Measurements from ENCODE around the gene MDH1. TPM values are rescaled to one million over a fixed set of nuclear protein-coding genes. Genes with fewer than 3 reads are reported as not detected.
A peak's percentile ranks its signal among the peaks of the same experiment; 100 is the strongest.

The MDH1 gene
- total and polyA plus RNA-seq, 9 of the 15 experiments (the other 6 are each of a cell fraction or from before 2014, with no cell fraction given): 191 to 1,225 (median 284) TPM

DNA sequence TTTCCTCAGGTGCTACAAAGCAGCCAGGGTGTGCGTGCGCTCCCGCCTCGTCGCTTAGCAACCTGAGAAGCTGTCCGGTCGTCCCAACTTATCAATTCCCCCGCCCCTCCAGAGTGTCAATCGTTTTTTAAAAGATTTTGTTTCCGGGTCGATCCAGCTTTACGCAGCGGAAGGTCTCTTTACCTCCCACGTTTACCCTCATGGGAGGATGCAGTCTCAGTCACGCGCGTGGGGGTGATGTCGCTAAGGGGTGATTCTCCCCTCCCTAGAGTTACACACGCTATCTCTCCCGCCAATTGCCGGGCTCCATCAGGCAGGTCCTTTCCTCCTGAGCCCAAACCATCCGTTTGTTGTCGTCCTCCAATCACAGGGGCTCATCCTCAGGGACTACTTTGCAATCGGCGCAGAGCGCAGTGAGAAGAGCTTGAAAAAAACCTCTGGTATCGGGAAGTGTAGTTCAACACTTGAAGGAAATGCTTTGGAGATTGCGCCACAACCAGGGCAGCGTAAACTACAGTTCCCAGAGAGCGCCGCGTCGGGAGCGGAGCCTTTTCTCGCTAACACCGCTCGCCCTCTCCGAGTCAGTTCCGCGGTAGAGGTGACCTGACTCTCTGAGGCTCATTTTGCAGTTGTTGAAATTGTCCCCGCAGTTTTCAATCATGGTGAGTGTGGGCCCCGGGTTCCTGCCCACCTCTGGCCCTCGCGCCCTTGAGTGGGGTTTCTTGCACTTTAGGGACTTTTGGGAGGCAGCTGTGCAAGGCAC lies at the start of gene MDH1, which contains the start of gene WDPCP (continued):
- TF ChIP-seq PHTF2 (CRISPR knock-in tag; IDR thresholded peaks at IDR 0.05) (no peak), ZNF561 (CRISPR knock-in tag; conservative IDR thresholded peaks at IDR 0.05) (no peak), SIN3A (IDR thresholded peaks at IDR 0.05; ENCODE audit: borderline replicate concordance in 2 of 2, control insufficient read depth in 1 of 2, low read depth in 2 of 2, low read length in 2 of 2) (peak; percentile 58 to 69; a peak in 2 of 4 replicates), TFAM (CRISPR knock-in tag; conservative IDR thresholded peaks at IDR 0.05) (no peak), SMAD1 (IDR thresholded peaks at IDR 0.05; ENCODE audit: low read depth, low read length, partially characterized antibody) (no peak), GTF2F1 (IDR thresholded peaks at IDR 0.05; ENCODE audit: low read depth, low read length) (0 out of 2 replicates have a peak, but pooled peaks have one; percentile 39), PURB (CRISPR knock-in tag; IDR thresholded peaks at IDR 0.05; ENCODE audit: low read depth) (no peak), ZNF77 (CRISPR knock-in tag; IDR thresholded peaks at IDR 0.05) (no peak), TRIM24 (IDR thresholded peaks at IDR 0.05) (peak in 1 of 2 experiments; percentile 81; a peak in 2 of 4 replicates), RAD21 (CRISPR knock-in tag; conservative IDR thresholded peaks at IDR 0.05 in 1 of 2, IDR thresholded peaks at IDR 0.05 in 1 of 2) (no peak), ZNF589 (CRISPR knock-in tag; IDR thresholded peaks at IDR 0.05; ENCODE audit: low read depth) (peak; percentile 97), E2F5 (CRISPR knock-in tag; IDR thresholded peaks at IDR 0.05) (no peak), MAFG (tag; conservative IDR thresholded peaks at IDR 0.05) (no peak), THRA (IDR thresholded peaks at IDR 0.05) (no peak), FOXP1 (CRISPR knock-in tag; IDR thresholded peaks at IDR 0.05) (no peak; the same call in 1 of the 2 replicates), MEF2D (tag; conservative IDR thresholded peaks at IDR 0.05; ENCODE audit: low read depth) (no peak; the same call in 1 of the 2 replicates)
- TF ChIP-seq, protein P1, sequence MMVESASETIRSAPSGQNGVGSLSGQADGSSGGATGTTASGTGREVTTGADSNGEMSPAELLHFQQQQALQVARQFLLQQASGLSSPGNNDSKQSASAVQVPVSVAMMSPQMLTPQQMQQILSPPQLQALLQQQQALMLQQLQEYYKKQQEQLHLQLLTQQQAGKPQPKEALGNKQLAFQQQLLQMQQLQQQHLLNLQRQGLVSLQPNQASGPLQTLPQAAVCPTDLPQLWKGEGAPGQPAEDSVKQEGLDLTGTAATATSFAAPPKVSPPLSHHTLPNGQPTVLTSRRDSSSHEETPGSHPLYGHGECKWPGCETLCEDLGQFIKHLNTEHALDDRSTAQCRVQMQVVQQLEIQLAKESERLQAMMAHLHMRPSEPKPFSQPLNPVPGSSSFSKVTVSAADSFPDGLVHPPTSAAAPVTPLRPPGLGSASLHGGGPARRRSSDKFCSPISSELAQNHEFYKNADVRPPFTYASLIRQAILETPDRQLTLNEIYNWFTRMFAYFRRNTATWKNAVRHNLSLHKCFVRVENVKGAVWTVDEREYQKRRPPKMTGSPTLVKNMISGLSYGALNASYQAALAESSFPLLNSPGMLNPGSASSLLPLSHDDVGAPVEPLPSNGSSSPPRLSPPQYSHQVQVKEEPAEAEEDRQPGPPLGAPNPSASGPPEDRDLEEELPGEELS (CRISPR knock-in tag; IDR thresholded peaks at IDR 0.05; ENCODE audit: borderline replicate concordance): no peak
- TF ChIP-seq, protein P2, sequence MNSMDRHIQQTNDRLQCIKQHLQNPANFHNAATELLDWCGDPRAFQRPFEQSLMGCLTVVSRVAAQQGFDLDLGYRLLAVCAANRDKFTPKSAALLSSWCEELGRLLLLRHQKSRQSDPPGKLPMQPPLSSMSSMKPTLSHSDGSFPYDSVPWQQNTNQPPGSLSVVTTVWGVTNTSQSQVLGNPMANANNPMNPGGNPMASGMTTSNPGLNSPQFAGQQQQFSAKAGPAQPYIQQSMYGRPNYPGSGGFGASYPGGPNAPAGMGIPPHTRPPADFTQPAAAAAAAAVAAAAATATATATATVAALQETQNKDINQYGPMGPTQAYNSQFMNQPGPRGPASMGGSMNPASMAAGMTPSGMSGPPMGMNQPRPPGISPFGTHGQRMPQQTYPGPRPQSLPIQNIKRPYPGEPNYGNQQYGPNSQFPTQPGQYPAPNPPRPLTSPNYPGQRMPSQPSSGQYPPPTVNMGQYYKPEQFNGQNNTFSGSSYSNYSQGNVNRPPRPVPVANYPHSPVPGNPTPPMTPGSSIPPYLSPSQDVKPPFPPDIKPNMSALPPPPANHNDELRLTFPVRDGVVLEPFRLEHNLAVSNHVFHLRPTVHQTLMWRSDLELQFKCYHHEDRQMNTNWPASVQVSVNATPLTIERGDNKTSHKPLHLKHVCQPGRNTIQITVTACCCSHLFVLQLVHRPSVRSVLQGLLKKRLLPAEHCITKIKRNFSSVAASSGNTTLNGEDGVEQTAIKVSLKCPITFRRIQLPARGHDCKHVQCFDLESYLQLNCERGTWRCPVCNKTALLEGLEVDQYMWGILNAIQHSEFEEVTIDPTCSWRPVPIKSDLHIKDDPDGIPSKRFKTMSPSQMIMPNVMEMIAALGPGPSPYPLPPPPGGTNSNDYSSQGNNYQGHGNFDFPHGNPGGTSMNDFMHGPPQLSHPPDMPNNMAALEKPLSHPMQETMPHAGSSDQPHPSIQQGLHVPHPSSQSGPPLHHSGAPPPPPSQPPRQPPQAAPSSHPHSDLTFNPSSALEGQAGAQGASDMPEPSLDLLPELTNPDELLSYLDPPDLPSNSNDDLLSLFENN (IDR thresholded peaks at IDR 0.05; ENCODE audit: low read depth in 2 of 2, low read length in 2 of 2): no peak; a peak in 1 of 4 replicates

Measured in K562 (cell line).